H9 (cell line): ENCODE measurements around the gene TANGO6. TPM values are rescaled to one million over a fixed set of nuclear protein-coding genes. Genes with fewer than 3 reads are reported as not detected.

Experiments used
- DNase-seq: peaks from one replicate; pipeline ENCODE4 v3.0.0-alpha.2; 2017
- H2AFZ ChIP-seq: one replicate; pipeline ENCODE4 v1.6.1; 2013; ENCODE audit warnings: mild to moderate bottlenecking, low read length, control low read depth, moderate library complexity
- H2AK5ac ChIP-seq: 2 replicates; pipeline ENCODE4 v1.6.1; 2013; ENCODE audit warnings: low read length, control low read depth, mixed read lengths; ENCODE audit not compliant: insufficient read length
- H2BK120ac ChIP-seq: one replicate; pipeline ENCODE4 v1.6.1; 2013; ENCODE audit warnings: low read depth, mild to moderate bottlenecking, low read length, control low read depth, inconsistent platforms; ENCODE audit not compliant: poor library complexity, severe bottlenecking
- H2BK12ac ChIP-seq: 2 replicates; pipeline ENCODE4 v1.6.1; 2013; ENCODE audit warnings: low read length, control low read depth, mixed read lengths, low read depth; ENCODE audit not compliant: insufficient read length
- H2BK15ac ChIP-seq: 2 replicates; pipeline ENCODE4 v1.6.1; 2013; ENCODE audit warnings: low read depth, low read length, control low read depth
- H2BK20ac ChIP-seq: one replicate; pipeline ENCODE4 v1.6.1; 2013; ENCODE audit warnings: low read depth, mild to moderate bottlenecking, low read length, control low read depth, inconsistent platforms; ENCODE audit not compliant: poor library complexity, severe bottlenecking
- H2BK5ac ChIP-seq: 2 replicates; pipeline ENCODE4 v1.6.1; 2013; ENCODE audit warnings: low read length, control low read depth, mixed read lengths; ENCODE audit not compliant: insufficient read length
- H3K14ac ChIP-seq: 2 replicates; pipeline ENCODE4 v1.6.1; 2013; ENCODE audit warnings: low read length, control low read depth; ENCODE audit not compliant: insufficient read depth
- H3K18ac ChIP-seq: 2 replicates; pipeline ENCODE4 v1.6.1; 2013; ENCODE audit warnings: low read depth, mild to moderate bottlenecking, mixed read lengths, low read length, control low read depth; ENCODE audit not compliant: insufficient read length
- H3K23ac ChIP-seq: 2 replicates; pipeline ENCODE4 v1.6.1; 2013; ENCODE audit warnings: low read length, control low read depth, mixed read lengths, low read depth; ENCODE audit not compliant: insufficient read length
- H3K23me2 ChIP-seq: 2 replicates; pipeline ENCODE4 v1.6.1; 2013; ENCODE audit warnings: low read depth, mild to moderate bottlenecking, mixed read lengths, low read length, control low read depth; ENCODE audit not compliant: insufficient read length, poor library complexity, severe bottlenecking
- H3K27ac ChIP-seq: 2 replicates; pipeline ENCODE4 v1.5.1; 2013; ENCODE audit warnings: low read length, control low read depth, mixed read lengths, low read depth; ENCODE audit not compliant: insufficient read length
- H3K27me3 ChIP-seq: 2 replicates; pipeline ENCODE4 v1.6.1; 2013; ENCODE audit warnings: low read length, control low read depth, inconsistent platforms; ENCODE audit not compliant: insufficient read depth
- H3K4ac ChIP-seq: 2 replicates; pipeline ENCODE4 v1.6.1; 2013; ENCODE audit warnings: low read depth, mild to moderate bottlenecking, control low read depth, inconsistent platforms, low read length, moderate library complexity
- H3K4me1 ChIP-seq: 2 replicates; pipeline ENCODE4 v1.6.1; 2013; ENCODE audit warnings: low read length, control low read depth, inconsistent platforms; ENCODE audit not compliant: insufficient read depth
- H3K4me2 ChIP-seq: 2 replicates; pipeline ENCODE4 v1.6.1; 2013; ENCODE audit warnings: low read length, control low read depth, mixed read lengths; ENCODE audit not compliant: insufficient read length, insufficient read depth
- H3K56ac ChIP-seq: 2 replicates; pipeline ENCODE4 v1.6.1; 2013; ENCODE audit warnings: low read depth, mild to moderate bottlenecking, mixed read lengths, low read length, control low read depth; ENCODE audit not compliant: insufficient read length
- H3K79me1 ChIP-seq: 2 replicates; pipeline ENCODE4 v1.6.1; 2013; ENCODE audit warnings: low read depth, mild to moderate bottlenecking, moderate library complexity, low read length, control low read depth, inconsistent platforms; ENCODE audit not compliant: insufficient read depth, poor library complexity, severe bottlenecking
- H3K79me2 ChIP-seq: 2 replicates; pipeline ENCODE4 v1.6.1; 2013; ENCODE audit warnings: low read length, control low read depth, inconsistent platforms; ENCODE audit not compliant: insufficient read depth
- H3K9ac ChIP-seq: 2 replicates; pipeline ENCODE4 v1.6.1; 2013; ENCODE audit warnings: low read length, control low read depth, mixed read lengths; ENCODE audit not compliant: insufficient read length; ENCODE audit errors: extremely low read depth
- H3K9me3 ChIP-seq: one replicate; pipeline ENCODE4 v1.6.1; 2013; ENCODE audit warnings: low read depth, low read length, inconsistent platforms; ENCODE audit not compliant: control insufficient read depth
- H3T11ph ChIP-seq: one replicate; pipeline ENCODE4 v1.6.1; 2013; ENCODE audit warnings: mild to moderate bottlenecking, low read length, control low read depth, inconsistent platforms
- H4K20me1 ChIP-seq: one replicate; pipeline ENCODE4 v1.6.1; 2013; ENCODE audit not compliant: control insufficient read depth, insufficient read length, insufficient read depth
- H4K5ac ChIP-seq: 2 replicates; pipeline ENCODE4 v1.6.1; 2013; ENCODE audit warnings: low read depth, mild to moderate bottlenecking, mixed read lengths, low read length, control low read depth; ENCODE audit not compliant: insufficient read length
- H4K8ac ChIP-seq: replicated peaks from 2 replicates; pipeline ENCODE4 v1.6.1; 2013; ENCODE audit warnings: low read length, control low read depth, mixed read lengths, low read depth; ENCODE audit not compliant: insufficient read length
- H4K91ac ChIP-seq: 2 replicates; pipeline ENCODE4 v1.6.1; 2013; ENCODE audit warnings: low read depth, mild to moderate bottlenecking, moderate library complexity, mixed read lengths, low read length, control low read depth; ENCODE audit not compliant: insufficient read length
- H3K27ac Mint-ChIP-seq, 3 experiments: 2 replicates in 2 of 3; 3 replicates in 1 of 3; pipeline ENCODE4 v1.8.0; 2020 to 2021; ENCODE audit warnings: mixed read lengths in 3 of 3, mild to moderate bottlenecking in 1 of 3, moderate library complexity in 1 of 3
- H3K27me3 Mint-ChIP-seq: 2 replicates; pipeline ENCODE4 v1.8.0; 2021; ENCODE audit warnings: low read depth, mild to moderate bottlenecking, moderate library complexity, mixed read lengths
- H3K36me3 Mint-ChIP-seq, 3 experiments: 2 replicates in 2 of 3; 3 replicates in 1 of 3; pipeline ENCODE4 v1.8.0; 2020 to 2021; ENCODE audit warnings: low read depth in 3 of 3, mixed read lengths in 3 of 3; ENCODE audit not compliant: insufficient read depth in 1 of 3
- H3K4me1 Mint-ChIP-seq, 2 experiments: 2 replicates each; pipeline ENCODE4 v1.8.0; 2020; ENCODE audit warnings: mixed read lengths in 2 of 2
- H3K4me3 Mint-ChIP-seq, 2 experiments: 2 replicates in 1 of 2; 3 replicates in 1 of 2; pipeline ENCODE4 v1.8.0; 2020 to 2021; ENCODE audit warnings: mild to moderate bottlenecking in 2 of 2, mixed read lengths in 2 of 2, moderate library complexity in 1 of 2
- H3K9me3 Mint-ChIP-seq, 2 experiments: 2 replicates in 1 of 2; 3 replicates in 1 of 2; pipeline ENCODE4 v1.8.0; 2020; ENCODE audit warnings: mild to moderate bottlenecking in 2 of 2, mixed read lengths in 2 of 2, moderate library complexity in 1 of 2
- WGBS: extraction: QIAGEN DNeasy Blood & Tissue Kit; methylation state at CpG from one replicate; pipeline ENCODE4 v1.1.7; 2013; ENCODE audit warnings: missing lambda C conversion rate, low lambda C conversion rate, mixed read lengths; ENCODE audit not compliant: insufficient read length; ENCODE audit errors: extremely low coverage; 5-methylcytosine and 5-hydroxymethylcytosine counted together
- total RNA-seq: library from RNA; stranded (reverse); gene quantifications from 2 replicates; pipeline ENCODE4 v1.2.1, GENCODE V29; 2021
- TF ChIP-seq, protein P1 (sequence below): fragments of 200-600 bp; sonication (generic); conservative IDR thresholded peaks from 3 replicates; pipeline ENCODE4 v1.8.0; 2021; ENCODE audit warnings: antibody characterized with exemption, mild to moderate bottlenecking

The TANGO6 gene
- total RNA-seq, 1 experiment from 2014 or later: 12.0 TPM

DNA sequence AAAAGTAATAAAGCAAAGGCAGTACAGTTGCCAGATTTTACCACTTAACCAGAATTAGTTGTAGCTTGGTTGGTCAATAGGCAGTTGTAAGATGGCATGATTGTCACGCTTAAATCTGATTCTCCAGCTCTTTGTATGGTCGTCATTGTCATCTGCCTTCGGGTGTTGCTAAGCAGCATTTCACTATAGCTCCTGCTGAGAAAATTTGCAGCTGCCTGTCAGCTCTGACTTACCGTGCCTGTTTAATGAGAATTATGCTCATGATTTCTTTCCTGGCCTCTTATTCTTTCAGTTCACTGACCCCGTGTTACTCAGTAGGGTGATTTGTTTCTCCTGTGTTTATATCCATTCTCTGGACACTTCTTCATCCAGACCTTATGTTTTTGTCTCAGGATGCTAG is 66.7 kb downstream of the TANGO6 start:
- Histone ChIP-seq H3K23me2 (no peaks in the 10 kb centered on the region), H2BK12ac (no peak overlapping the region), H2AK5ac (no peak overlapping the region), H4K5ac (no peak overlapping the region), H3K79me2 (no peaks in the 10 kb centered on the region), H3K18ac (no peak overlapping the region), H3K27ac (no peak overlapping the region), H3K4me1 (no peaks in the 10 kb centered on the region), H2BK5ac (no peak overlapping the region), H4K91ac (no peak overlapping the region), H4K8ac (no peak overlapping the region), H2BK120ac (no peak overlapping the region), H2AFZ (no peak overlapping the region), H3K56ac (no peak overlapping the region), H2BK20ac (no peak overlapping the region), H3K9ac (no peak overlapping the region), H3K14ac (no peak overlapping the region), H3K4me2 (no peak overlapping the region), H4K20me1 (no peaks in the 10 kb centered on the region), H3T11ph (no peak overlapping the region), H3K4ac (no peak overlapping the region), H3K23ac (no peak overlapping the region), H3K9me3 (no peaks in the 10 kb centered on the region), H2BK15ac (no peak overlapping the region), H3K27me3 (no peaks in the 10 kb centered on the region), H3K79me1 (no peaks in the 10 kb centered on the region)
- H3K27me3 Mint-ChIP-seq: no peaks in the 10 kb centered on the region
- no CpG with 5 or more reads among the region's 5 CpGs for WGBS
- TF ChIP-seq, protein P1, sequence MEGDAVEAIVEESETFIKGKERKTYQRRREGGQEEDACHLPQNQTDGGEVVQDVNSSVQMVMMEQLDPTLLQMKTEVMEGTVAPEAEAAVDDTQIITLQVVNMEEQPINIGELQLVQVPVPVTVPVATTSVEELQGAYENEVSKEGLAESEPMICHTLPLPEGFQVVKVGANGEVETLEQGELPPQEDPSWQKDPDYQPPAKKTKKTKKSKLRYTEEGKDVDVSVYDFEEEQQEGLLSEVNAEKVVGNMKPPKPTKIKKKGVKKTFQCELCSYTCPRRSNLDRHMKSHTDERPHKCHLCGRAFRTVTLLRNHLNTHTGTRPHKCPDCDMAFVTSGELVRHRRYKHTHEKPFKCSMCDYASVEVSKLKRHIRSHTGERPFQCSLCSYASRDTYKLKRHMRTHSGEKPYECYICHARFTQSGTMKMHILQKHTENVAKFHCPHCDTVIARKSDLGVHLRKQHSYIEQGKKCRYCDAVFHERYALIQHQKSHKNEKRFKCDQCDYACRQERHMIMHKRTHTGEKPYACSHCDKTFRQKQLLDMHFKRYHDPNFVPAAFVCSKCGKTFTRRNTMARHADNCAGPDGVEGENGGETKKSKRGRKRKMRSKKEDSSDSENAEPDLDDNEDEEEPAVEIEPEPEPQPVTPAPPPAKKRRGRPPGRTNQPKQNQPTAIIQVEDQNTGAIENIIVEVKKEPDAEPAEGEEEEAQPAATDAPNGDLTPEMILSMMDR: no peak
- H3K9me3 Mint-ChIP-seq: no peaks in the 10 kb centered on the region
- peaks cover 19 to 22% of the 10 kb centered on the region in 2 experiments for H3K4me1 Mint-ChIP-seq
- peaks cover 0 to 6% (median 0%) of the 10 kb centered on the region in 3 experiments; a peak in 1 of 7 replicates for H3K36me3 Mint-ChIP-seq
- DNase-seq: no peak
- H3K27ac Mint-ChIP-seq: no peak overlapping the region
- no peak overlapping the region for H3K4me3 Mint-ChIP-seq
